K562 (cell line): ENCODE results near the gene PAX5.

Experiments
- CHD4 ChIP-seq: fragments of 200-600 bp; sonication (generic); IDR thresholded peaks from 3 replicates; pipeline ENCODE4 v1.6.1; 2012; ENCODE audit warnings: low read depth, mild to moderate bottlenecking, mixed read lengths, low read length, inconsistent platforms; ENCODE audit not compliant: insufficient read depth, insufficient replicate concordance, poor library complexity, severe bottlenecking
- HDAC2 ChIP-seq: fragments of 450-650 bp; IDR thresholded peaks from 2 replicates; pipeline ENCODE4 v1.6.1; 2016; ENCODE audit warnings: mild to moderate bottlenecking
- JUN ChIP-seq, 2 experiments: sonication (generic) in 1 of 2; formaldehyde crosslinking in 1 of 2; IDR thresholded peaks; 2 replicates each; pipeline versions ENCODE4 v1.6.1 to v1.8.0; 2012 to 2022; ENCODE audit warnings: borderline replicate concordance in 2 of 2, mild to moderate bottlenecking in 2 of 2, improper control_type of control experiment in 1 of 2, low read depth in 1 of 2, low read length in 1 of 2, missing genetic modification reagents in 1 of 2
- MYC ChIP-seq, 2 experiments: fragments of 250-450 bp in 1 of 2; sonication (Bioruptor Pico) in 1 of 2; IDR thresholded peaks; 2 replicates each; pipeline versions ENCODE4 v1.5.1 to v1.6.1; 2012 to 2021; ENCODE audit warnings: low read depth in 2 of 2, borderline replicate concordance in 1 of 2, improper control_type of control experiment in 1 of 2, low read length in 1 of 2, mild to moderate bottlenecking in 1 of 2, moderate library complexity in 1 of 2
- TCF3 ChIP-seq: sonication (generic); formaldehyde crosslinking; IDR thresholded peaks from 2 replicates; pipeline ENCODE4 v1.4.0; 2020; ENCODE audit warnings: mild to moderate bottlenecking, missing genetic modification reagents
- ZEB2 ChIP-seq: fragments of 450-650 bp; IDR thresholded peaks from 2 replicates; pipeline ENCODE4 v1.6.1; 2016
- ZNF143 ChIP-seq: sonication (generic); formaldehyde crosslinking; IDR thresholded peaks from 2 replicates; pipeline ENCODE4 v1.9.0; 2022; ENCODE audit warnings: mild to moderate bottlenecking, missing genetic modification reagents
- ZNF263 ChIP-seq: sonication (generic); formaldehyde crosslinking; IDR thresholded peaks from 2 replicates; pipeline ENCODE4 v1.8.0; 2022; ENCODE audit warnings: mild to moderate bottlenecking, missing genetic modification reagents, borderline replicate concordance
- ZNF830 ChIP-seq: fragments of 250-450 bp; sonication (Bioruptor Pico); IDR thresholded peaks from 2 replicates; pipeline ENCODE4 v1.5.0; 2021; ENCODE audit warnings: mild to moderate bottlenecking
- TF ChIP-seq, protein P1 (sequence below): fragments of 450-650 bp; conservative IDR thresholded peaks from 2 replicates; pipeline ENCODE4 v1.6.1; 2016; ENCODE audit warnings: missing genetic modification characterization, low read depth, mild to moderate bottlenecking, control low read depth, missing compliant biosample characterization

DNA sequence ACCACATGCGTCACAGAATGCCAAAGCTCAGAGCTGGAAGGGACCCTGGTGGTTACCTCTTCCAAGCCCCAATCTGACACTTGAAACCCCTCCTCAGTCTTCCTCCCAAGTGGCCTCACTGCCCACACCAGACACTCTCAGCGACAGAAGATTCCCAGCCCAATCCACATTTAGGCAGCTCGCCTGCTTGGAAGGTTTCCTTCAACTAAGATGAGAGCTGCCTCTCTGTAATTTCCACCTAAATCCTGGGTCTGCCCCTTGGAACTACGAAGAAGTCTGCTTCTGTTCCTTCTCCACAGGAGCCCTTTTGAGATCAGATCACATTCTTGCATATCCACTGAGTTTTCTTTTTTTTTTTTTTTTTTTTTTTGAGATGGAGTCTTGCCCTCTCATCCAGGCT, 83.7 kb downstream of the PAX5 start:
- TF ChIP-seq HDAC2 (no peak), JUN (IDR thresholded peaks at IDR 0.05; ENCODE audit: borderline replicate concordance, low read depth, low read length) (no peak), JUN (CRISPR knock-in tag; IDR thresholded peaks at IDR 0.05; ENCODE audit: borderline replicate concordance) (no peak), MYC (IDR thresholded peaks at IDR 0.05; ENCODE audit: low read depth, low read length) (no peak), MYC (CRISPR knock-in tag; IDR thresholded peaks at IDR 0.05; ENCODE audit: borderline replicate concordance, low read depth) (no peak), ZNF263 (CRISPR knock-in tag) (no peak), ZEB2 (no peak), TCF3 (CRISPR knock-in tag) (no peak), ZNF143 (CRISPR knock-in tag) (no peak), CHD4 (no peak), ZNF830 (CRISPR knock-in tag) (no peak)
- TF ChIP-seq, protein P1, sequence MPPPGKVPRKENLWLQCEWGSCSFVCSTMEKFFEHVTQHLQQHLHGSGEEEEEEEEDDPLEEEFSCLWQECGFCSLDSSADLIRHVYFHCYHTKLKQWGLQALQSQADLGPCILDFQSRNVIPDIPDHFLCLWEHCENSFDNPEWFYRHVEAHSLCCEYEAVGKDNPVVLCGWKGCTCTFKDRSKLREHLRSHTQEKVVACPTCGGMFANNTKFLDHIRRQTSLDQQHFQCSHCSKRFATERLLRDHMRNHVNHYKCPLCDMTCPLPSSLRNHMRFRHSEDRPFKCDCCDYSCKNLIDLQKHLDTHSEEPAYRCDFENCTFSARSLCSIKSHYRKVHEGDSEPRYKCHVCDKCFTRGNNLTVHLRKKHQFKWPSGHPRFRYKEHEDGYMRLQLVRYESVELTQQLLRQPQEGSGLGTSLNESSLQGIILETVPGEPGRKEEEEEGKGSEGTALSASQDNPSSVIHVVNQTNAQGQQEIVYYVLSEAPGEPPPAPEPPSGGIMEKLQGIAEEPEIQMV (tag): no peak
